Lower leg skin (tissue), 4 donors: ENCODE data around the gene TICAM1. TPM values are rescaled to one million over a fixed set of nuclear protein-coding genes. Genes with fewer than 3 reads are reported as not detected.
"Not testable (repeated sequence)": the region's sequence is repeated elsewhere in the genome, so short reads cannot be mapped to it uniquely, and the experiment has no call there.

Source experiments
- DNase-seq, 2 donors: peaks; one replicate each; pipeline ENCODE4 v3.0.0-alpha.2; 2019; ENCODE audit warnings: low spot score in 2 of 2
- H3K4me3 ChIP-seq: fragments of 200-600 bp; sonication (generic); 2 replicates; pipeline ENCODE4 v1.5.1; 2017; ENCODE audit warnings: mild to moderate bottlenecking, low read depth; ENCODE audit not compliant: poor library complexity, severe bottlenecking
- POLR2A ChIP-seq, 2 donors: fragments of 450-650 bp; IDR thresholded peaks; one replicate each; pipeline ENCODE4 v1.6.1; 2016 to 2017; ENCODE audit warnings: antibody characterized with exemption in 2 of 2, mild to moderate bottlenecking in 1 of 2, moderate library complexity in 1 of 2
- WGBS, 2 donors: methylation state at CpG; one replicate each; pipeline ENCODE4 v1.1.5; 2018; 5-methylcytosine and 5-hydroxymethylcytosine counted together
- intact Hi-C: fragments of 100-400 bp; cut with DNase I; formaldehyde crosslinking; loops from one replicate; pipeline ENCODE4 v1.15.0; 2023; ENCODE audit warnings: low total_unique reads
- total RNA-seq, 4 donors: library from RNA; depleted of rRNA; stranded (reverse); fragments of >200 nt; gene quantifications; one replicate each; pipeline ENCODE4 v1.1.0, GENCODE V29; 2016
- TF ChIP-seq, protein P1 (sequence below), 3 donors: fragments of 450-650 bp; IDR thresholded peaks; one replicate each; pipeline ENCODE4 v1.5.1; 2016; ENCODE audit warnings: antibody characterized with exemption in 3 of 3, mild to moderate bottlenecking in 3 of 3, moderate library complexity in 2 of 3

Gene TICAM1
- total RNA-seq, 4 donors from 2014 or later: 8.0 to 34.4 (median 15.3) TPM

DNA sequence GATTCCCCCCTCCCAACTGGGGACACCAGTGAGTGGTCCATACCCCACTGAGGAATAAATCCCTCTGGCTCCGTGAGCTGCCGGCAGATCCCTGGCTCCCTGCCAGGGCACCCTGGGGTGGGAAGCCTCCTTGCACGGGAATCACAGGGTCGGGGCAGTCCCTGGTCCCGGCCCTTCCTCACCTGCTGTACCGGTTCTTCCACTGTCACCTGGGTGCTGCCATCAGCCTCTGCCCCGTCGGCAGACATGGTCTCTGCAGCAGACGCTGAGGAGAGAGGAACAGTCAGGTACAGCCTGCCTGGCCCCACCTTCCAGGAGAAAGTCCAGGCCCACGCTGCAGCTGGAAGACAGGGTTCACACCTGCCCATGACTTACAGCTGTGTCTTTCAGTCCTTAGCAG is 29.6 kb upstream of the TICAM1 start:
- WGBS, 2 donors: 45 to 46% methylated on average over 8 to 10 of the region's 10 CpGs
- intact Hi-C loops: no loop called here
- H3K4me3 ChIP-seq: no peak overlapping the region
- TF ChIP-seq POLR2A (IDR thresholded peaks at IDR 0.05): no peak
- TF ChIP-seq, protein P1, sequence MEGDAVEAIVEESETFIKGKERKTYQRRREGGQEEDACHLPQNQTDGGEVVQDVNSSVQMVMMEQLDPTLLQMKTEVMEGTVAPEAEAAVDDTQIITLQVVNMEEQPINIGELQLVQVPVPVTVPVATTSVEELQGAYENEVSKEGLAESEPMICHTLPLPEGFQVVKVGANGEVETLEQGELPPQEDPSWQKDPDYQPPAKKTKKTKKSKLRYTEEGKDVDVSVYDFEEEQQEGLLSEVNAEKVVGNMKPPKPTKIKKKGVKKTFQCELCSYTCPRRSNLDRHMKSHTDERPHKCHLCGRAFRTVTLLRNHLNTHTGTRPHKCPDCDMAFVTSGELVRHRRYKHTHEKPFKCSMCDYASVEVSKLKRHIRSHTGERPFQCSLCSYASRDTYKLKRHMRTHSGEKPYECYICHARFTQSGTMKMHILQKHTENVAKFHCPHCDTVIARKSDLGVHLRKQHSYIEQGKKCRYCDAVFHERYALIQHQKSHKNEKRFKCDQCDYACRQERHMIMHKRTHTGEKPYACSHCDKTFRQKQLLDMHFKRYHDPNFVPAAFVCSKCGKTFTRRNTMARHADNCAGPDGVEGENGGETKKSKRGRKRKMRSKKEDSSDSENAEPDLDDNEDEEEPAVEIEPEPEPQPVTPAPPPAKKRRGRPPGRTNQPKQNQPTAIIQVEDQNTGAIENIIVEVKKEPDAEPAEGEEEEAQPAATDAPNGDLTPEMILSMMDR (IDR thresholded peaks at IDR 0.05): no peak
- DNase-seq: peak; percentile 45 to 91

DNA sequence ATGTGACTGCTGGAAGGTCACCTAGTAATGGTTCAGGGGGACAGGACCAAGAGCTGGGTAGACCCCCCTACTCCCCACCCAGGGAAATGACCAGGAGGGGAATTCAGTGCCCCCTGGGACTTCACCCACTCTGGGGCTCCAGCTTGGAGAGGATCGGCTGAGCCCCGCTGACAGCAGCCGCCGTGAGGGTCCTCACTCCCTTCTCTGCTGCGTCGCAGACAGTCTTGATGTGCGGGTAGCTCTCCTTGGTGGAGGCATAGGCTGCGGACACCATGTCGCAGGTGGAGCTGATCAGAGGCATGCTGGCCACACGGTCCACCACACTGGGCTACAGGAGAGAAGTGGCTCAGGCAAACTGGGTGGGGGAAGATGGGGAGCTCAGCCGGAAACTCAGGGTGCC is 28.2 kb upstream of the TICAM1 start:
- no peak for DNase-seq
- H3K4me3 ChIP-seq: no peak overlapping the region
- TF ChIP-seq POLR2A (IDR thresholded peaks at IDR 0.05): no peak
- TF ChIP-seq, protein P1 (IDR thresholded peaks at IDR 0.05): no peak
- intact Hi-C loops: no loop called here
- 96 to 97% methylated on average over 11 of the region's 11 CpGs for WGBS, 2 donors

DNA sequence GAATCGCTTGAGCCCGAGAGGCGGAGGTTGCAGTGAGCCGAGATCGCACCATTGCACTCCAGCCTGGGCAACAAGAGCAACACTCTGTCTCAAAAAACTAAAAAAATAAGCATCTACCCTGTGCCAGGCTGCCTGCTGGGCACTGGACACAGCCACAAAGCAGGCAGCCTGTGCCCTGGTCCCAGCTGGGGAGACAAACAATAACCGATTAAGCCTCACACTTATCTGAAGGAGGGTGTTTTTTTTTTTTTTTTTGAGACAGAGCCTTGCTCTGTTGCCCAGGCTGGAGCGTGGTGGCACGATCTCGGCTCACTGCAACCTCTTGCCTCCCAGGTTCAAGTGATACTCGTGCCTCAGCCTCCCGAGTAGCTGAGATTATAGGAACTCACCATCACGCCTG is 25.0 kb upstream of the TICAM1 start:
- H3K4me3 ChIP-seq, DNase-seq, intact Hi-C loops: not testable (repeated sequence)
- 92 to 93% methylated on average over 12 of the region's 12 CpGs for WGBS, 2 donors

DNA sequence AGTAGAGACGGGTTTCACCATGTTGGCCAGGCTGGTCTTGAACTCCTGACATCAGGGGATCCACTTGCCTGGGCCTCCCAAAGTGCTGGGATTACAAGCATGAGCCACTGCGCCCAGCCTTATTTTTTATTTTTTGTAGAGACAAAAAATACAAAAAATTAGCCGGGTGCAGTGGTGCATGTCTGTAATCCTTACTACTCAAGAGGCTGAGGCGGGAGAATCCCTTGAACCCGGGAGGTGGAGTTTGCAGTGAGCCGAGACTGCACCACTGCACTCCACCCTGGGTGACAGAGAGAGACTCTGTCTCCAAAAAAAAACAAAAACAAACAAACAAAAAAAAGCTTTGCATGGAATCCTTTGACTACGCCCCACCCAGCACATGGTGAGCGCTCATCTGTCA is 22.0 kb upstream of the TICAM1 start:
- WGBS, 2 donors: 88 to 89% methylated on average over 8 of the region's 8 CpGs

DNA sequence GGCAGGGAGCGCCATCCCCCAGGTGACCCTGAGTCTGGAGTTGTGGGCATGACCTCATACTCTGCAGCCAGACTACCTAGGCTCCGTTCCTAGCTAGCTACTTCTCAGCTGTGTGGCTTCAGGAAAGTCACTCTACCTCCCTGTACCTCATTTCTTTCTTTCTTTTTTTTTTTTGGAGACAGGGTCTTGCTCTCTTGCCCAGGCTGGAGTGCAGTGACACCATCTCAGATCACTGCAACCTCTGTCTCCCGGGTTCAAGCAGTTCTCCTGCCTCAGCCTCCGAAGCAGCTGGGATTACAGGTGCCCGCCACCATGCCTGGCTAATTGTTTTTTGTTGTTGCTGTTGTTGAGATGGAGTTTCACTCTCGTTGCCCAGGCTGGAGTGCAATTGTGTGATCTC is 21.0 kb upstream of the TICAM1 start:
- no peak overlapping the region for H3K4me3 ChIP-seq
- 91 to 94% methylated on average over 6 of the region's 6 CpGs for WGBS, 2 donors
- intact Hi-C loops: loop anchor here (5.0 kb wide), 1 partner anchor 40 kb away; no protein-coding TSS in a partner anchor

More for the DNA sequence above, 22.0 kb upstream of the TICAM1 start:
- not testable (repeated sequence) for DNase-seq, H3K4me3 ChIP-seq
- intact Hi-C loops: loop anchor here (5.0 kb wide), 1 partner anchor 41 kb away; no protein-coding TSS in a partner anchor

DNA sequence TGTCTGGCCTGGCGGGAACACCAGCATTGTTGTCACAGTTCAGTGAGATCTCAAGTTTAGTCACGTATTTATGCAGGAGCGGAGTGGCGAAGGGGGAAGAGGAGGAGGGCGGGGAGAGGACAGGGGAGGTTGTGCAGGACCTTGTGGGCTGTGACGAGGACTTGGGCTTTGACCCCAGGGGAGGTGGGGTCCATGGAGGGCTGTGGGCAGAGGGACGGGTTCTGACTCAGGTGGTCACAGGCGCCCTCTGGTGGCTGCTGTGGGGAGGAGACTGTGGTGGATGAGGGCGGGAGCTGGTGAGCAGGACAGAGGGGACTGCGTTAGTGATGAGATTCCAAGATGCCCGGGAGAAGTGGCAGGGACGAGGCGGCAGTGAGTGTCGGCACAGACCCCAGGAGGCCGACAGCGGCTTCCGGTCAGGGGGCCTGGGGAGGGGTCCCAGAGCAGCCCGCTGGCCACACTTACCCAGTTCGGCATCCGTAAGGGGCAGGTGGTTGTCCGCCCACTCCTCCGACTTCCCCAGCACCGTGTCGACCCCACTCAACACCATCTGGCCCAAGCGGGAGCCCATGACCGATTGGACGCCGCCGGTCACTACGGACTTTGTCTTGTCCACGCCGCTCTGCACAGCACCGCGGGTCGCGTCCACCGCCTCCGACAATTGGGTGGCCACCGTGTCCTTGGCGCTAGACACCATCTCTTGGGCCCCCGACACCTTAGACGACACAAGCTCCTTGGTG is 20.2 kb upstream of the TICAM1 start:
- peak; percentile 42 to 93 for DNase-seq
- 77 to 84% methylated on average over 41 to 42 of the region's 42 CpGs for WGBS, 2 donors
- no peak overlapping the region for H3K4me3 ChIP-seq
- TF ChIP-seq POLR2A (IDR thresholded peaks at IDR 0.05): no peak
- TF ChIP-seq, protein P1 (IDR thresholded peaks at IDR 0.05): peak in 1 of 3 donors; percentile 75
- intact Hi-C loops: loop anchor here (5.0 kb wide), 1 partner anchor 39 kb away; no protein-coding TSS in a partner anchor

More for the DNA sequence above, 21.0 kb upstream of the TICAM1 start:
- TF ChIP-seq POLR2A (IDR thresholded peaks at IDR 0.05): no peak
- TF ChIP-seq, protein P1 (IDR thresholded peaks at IDR 0.05): no peak
- no peak for DNase-seq

DNA sequence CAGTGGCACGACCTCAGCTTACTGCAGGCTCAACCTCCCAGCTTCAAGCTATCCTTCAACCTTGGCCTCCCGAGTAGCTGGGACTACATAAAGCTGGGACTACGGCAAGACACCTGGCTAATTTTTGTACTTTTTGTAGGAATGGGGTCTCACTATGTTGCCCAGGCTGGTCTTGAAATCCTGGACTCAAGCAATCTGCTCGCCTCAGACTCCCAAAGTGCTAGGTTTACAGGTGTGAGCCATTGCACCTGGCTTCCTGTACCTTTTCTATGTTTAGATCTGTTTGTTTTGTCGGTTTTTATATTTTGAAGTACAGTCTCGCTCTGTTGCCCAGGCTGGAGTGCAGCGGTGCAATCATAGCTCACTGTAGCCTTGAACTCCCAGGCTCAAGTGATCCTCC is 17.5 kb upstream of the TICAM1 start:
- intact Hi-C loops: no loop called here
- TF ChIP-seq, protein P1 (IDR thresholded peaks at IDR 0.05): no peak
- no peak for TF ChIP-seq POLR2A (IDR thresholded peaks at IDR 0.05)
- WGBS, 2 donors: 94 to 96% methylated on average over 7 of the region's 7 CpGs

More for the DNA sequence above, 17.5 kb upstream of the TICAM1 start:
- H3K4me3 ChIP-seq: no peak overlapping the region
- no peak for DNase-seq
